ENCODE data around the gene KCNJ12. TPM values are rescaled to one million over a fixed set of nuclear protein-coding genes. Genes with fewer than 3 reads are reported as not detected.

The KCNJ12 gene
- total RNA-seq, 4 donors from 2014 or later, result 0.56 to 10.5 (median 5.6) TPM

DNA sequence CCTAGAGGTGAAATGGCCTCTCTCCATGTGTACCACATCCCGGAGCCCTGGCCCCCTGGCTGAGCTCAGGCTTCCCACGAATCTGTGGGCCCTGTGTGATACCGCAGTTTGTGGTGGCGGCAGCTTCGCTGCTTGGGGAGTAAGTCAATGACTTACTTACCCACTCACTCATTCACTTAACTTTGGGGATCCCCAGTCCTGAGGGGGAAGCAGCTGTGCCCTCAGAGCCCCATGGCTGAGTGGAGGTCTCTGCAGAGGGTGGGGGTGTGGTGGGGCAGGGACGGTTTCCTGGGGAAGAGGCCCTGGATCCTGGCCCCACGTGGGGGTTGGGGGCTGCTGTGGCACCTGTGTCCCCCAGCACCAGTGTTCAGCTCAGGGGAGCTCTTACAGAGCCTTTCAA is 13.2 kb downstream of the KCNJ12 start:
- no peaks in the 10 kb centered on the region for H3K36me3 ChIP-seq
- peaks cover 4% of the 10 kb centered on the region for H3K4me1 ChIP-seq
- no peaks in the 10 kb centered on the region for H3K9me3 ChIP-seq
- TF ChIP-seq EP300 (IDR thresholded peaks at IDR 0.05), result no peak
- no peak for TF ChIP-seq POLR2AphosphoS5 (IDR thresholded peaks at IDR 0.05)
- TF ChIP-seq, protein P1, sequence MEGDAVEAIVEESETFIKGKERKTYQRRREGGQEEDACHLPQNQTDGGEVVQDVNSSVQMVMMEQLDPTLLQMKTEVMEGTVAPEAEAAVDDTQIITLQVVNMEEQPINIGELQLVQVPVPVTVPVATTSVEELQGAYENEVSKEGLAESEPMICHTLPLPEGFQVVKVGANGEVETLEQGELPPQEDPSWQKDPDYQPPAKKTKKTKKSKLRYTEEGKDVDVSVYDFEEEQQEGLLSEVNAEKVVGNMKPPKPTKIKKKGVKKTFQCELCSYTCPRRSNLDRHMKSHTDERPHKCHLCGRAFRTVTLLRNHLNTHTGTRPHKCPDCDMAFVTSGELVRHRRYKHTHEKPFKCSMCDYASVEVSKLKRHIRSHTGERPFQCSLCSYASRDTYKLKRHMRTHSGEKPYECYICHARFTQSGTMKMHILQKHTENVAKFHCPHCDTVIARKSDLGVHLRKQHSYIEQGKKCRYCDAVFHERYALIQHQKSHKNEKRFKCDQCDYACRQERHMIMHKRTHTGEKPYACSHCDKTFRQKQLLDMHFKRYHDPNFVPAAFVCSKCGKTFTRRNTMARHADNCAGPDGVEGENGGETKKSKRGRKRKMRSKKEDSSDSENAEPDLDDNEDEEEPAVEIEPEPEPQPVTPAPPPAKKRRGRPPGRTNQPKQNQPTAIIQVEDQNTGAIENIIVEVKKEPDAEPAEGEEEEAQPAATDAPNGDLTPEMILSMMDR (IDR thresholded peaks at IDR 0.05), result no peak
- TF ChIP-seq POLR2A (IDR thresholded peaks at IDR 0.05), result no peak
- H3K4me3 ChIP-seq, result no peak overlapping the region
- WGBS, result 80% methylated on average over 1 of the region's 7 CpGs
- peaks cover 5% of the 10 kb centered on the region for H3K27me3 ChIP-seq
- H3K27ac ChIP-seq, result no peak overlapping the region
- DNase-seq (ENCODE audit: low spot score in 2 of 2), result no peak

DNA sequence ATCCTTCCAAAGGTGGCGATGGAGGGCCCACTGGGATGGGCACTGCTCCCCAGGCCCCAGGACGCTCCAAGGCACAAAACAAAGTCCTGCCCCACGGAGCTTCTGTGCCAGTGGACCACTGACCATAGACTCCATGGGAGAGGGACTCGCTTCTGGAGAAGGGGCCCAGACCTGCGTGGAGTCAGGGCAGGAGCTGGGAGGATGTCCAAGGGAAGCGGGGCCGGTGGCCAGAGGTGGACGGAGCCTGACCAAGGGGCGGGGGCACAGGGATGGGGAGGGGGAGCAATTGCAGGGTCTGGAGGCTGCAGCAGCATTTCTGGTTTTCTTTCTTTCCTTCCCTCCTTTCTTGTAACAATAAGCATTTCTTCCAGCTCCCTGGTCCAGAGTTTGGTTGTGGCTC is 14.1 kb downstream of the KCNJ12 start:
- H3K4me3 ChIP-seq, result no peak overlapping the region
- H3K27me3 ChIP-seq, result peaks cover 5% of the 10 kb centered on the region
- DNase-seq (ENCODE audit: low spot score in 2 of 2), result no peak
- WGBS, result 87% methylated on average over 8 of the region's 9 CpGs
- TF ChIP-seq, protein P1 (IDR thresholded peaks at IDR 0.05), result no peak
- TF ChIP-seq POLR2A (IDR thresholded peaks at IDR 0.05) (no peak), EP300 (IDR thresholded peaks at IDR 0.05) (no peak), POLR2AphosphoS5 (IDR thresholded peaks at IDR 0.05) (no peak)
- no peak overlapping the region for H3K27ac ChIP-seq
- no peaks in the 10 kb centered on the region for H3K9me3 ChIP-seq
- H3K4me1 ChIP-seq, result peaks cover 4% of the 10 kb centered on the region
- no peaks in the 10 kb centered on the region for H3K36me3 ChIP-seq

DNA sequence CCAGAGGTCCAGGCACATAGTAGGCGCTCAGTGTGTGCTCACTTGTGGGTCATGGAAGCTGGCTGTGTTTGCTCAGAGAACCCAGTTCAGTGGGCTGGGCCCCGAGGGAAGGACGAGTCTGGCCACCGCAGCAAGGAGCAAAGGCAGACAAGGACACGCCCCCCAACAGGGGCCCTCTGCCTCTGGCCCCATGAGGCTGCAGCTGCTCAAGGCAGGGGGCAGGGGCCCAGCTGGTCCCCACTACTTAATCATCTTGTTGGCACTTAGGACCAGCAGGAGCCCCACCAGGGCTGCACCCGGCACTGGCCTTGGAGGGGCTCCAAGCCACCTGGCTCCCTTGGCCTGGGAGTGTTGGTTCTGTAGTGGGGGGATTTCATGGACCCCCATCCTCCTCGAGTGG is 16.1 kb downstream of the KCNJ12 start:
- H3K36me3 ChIP-seq, result no peaks in the 10 kb centered on the region
- DNase-seq (ENCODE audit: low spot score in 2 of 2), result no peak
- H3K9me3 ChIP-seq, result no peaks in the 10 kb centered on the region
- no peak overlapping the region for H3K4me3 ChIP-seq
- H3K27me3 ChIP-seq, result peaks cover 5% of the 10 kb centered on the region
- H3K27ac ChIP-seq, result no peak overlapping the region
- H3K4me1 ChIP-seq, result peaks cover 4% of the 10 kb centered on the region
- 95% methylated on average over 2 of the region's 7 CpGs for WGBS
- TF ChIP-seq POLR2A (IDR thresholded peaks at IDR 0.05), result no peak
- TF ChIP-seq, protein P1 (IDR thresholded peaks at IDR 0.05), result no peak
- TF ChIP-seq EP300 (IDR thresholded peaks at IDR 0.05), result no peak
- no peak for TF ChIP-seq POLR2AphosphoS5 (IDR thresholded peaks at IDR 0.05)

DNA sequence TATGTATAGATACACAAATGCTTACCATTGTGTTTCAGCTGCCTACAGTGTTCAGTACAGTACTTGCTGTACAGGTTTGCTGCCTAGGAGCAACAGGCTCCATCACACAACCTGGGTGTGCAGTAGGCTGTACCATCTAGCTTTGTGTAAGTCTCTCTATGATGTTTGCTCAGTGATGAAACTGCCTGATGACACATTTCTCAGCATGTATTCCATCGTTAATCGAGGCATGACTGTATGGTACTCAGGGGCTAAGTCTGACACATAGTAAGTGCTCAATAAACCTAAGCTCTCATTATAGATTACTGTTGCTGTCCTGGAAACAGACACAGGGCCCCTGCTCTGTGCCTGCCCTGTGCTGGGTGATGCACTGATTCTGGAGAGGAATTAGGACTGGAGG is 18.1 kb downstream of the KCNJ12 start:
- Histone ChIP-seq H3K36me3 (no peaks in the 10 kb centered on the region), H3K27ac (no peak overlapping the region), H3K4me1 (peaks cover 4% of the 10 kb centered on the region), H3K4me3 (no peak overlapping the region), H3K27me3 (no peaks in the 10 kb centered on the region), H3K9me3 (no peaks in the 10 kb centered on the region)
- WGBS, result 90% methylated on average over 2 of the region's 2 CpGs
- TF ChIP-seq, protein P1 (IDR thresholded peaks at IDR 0.05), result no peak
- TF ChIP-seq EP300 (IDR thresholded peaks at IDR 0.05) (no peak), POLR2A (IDR thresholded peaks at IDR 0.05) (no peak), POLR2AphosphoS5 (IDR thresholded peaks at IDR 0.05) (no peak)
- DNase-seq (ENCODE audit: low spot score in 2 of 2), result no peak

DNA sequence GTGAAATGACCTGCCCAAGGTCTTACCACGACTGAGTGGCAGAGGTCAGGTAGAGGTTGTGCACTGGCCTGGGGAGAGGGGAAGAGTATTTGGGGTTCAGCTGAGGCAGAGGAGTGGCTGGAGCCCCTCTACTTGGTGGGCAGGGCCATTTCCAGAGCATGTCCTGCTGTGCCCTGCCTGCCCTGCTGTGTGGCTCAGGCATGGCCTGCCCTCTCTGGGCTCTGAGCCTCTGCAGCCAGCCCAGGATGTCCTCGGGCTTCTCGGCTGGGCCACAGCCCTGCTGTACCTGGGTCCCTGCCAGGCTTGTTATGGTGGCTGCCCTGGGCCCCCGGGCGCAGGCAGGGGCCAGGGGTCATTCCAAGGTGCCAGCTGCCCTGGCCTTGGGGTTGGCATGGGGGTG is 19.6 kb downstream of the KCNJ12 start:
- WGBS, result 77% methylated on average over 1 of the region's 5 CpGs

More for the DNA sequence above, 19.6 kb downstream of the KCNJ12 start:
- no peaks in the 10 kb centered on the region for H3K9me3 ChIP-seq
- no peaks in the 10 kb centered on the region for H3K27me3 ChIP-seq
- no peaks in the 10 kb centered on the region for H3K36me3 ChIP-seq
- no peak overlapping the region for H3K4me3 ChIP-seq
- no peak for DNase-seq (ENCODE audit: low spot score in 2 of 2)
- H3K27ac ChIP-seq, result no peak overlapping the region
- H3K4me1 ChIP-seq, result peaks cover 4% of the 10 kb centered on the region
- TF ChIP-seq POLR2AphosphoS5 (IDR thresholded peaks at IDR 0.05) (no peak), EP300 (IDR thresholded peaks at IDR 0.05) (no peak), POLR2A (IDR thresholded peaks at IDR 0.05) (no peak)
- TF ChIP-seq, protein P1 (IDR thresholded peaks at IDR 0.05), result no peak

All from suprapubic skin (tissue), 4 donors.